ENCODE measurements around the gene KBTBD2. TPM values are rescaled to one million over a fixed set of nuclear protein-coding genes. Genes with fewer than 3 reads are reported as not detected.
A peak's percentile ranks its signal among the peaks of the same experiment; 100 is the strongest.

Gene KBTBD2
- total RNA-seq, 1 experiment from 2014 or later, result 56.7 TPM

- TF ChIP-seq CTCF (conservative IDR thresholded peaks at IDR 0.05), result no peak
- TF ChIP-seq EZH2 (IDR thresholded peaks at IDR 0.05; ENCODE audit: low read depth), result no peak
- no peaks in the 10 kb centered on the region for H3K9me3 ChIP-seq (ENCODE audit: insufficient read depth, low read depth)
- H3K4me2 ChIP-seq, result no peak overlapping the region
- no peaks in the 10 kb centered on the region for H4K20me1 ChIP-seq (ENCODE audit: insufficient read depth)
- DNase-seq, result no peak
- H3K4me1 ChIP-seq (replicated peaks; ENCODE audit: insufficient read depth), result no peaks in the 10 kb centered on the region
- peaks cover 8% of the 10 kb centered on the region; the same call in 1 of the 2 replicates for H3K36me3 ChIP-seq (ENCODE audit: low read depth)
- CTCF ChIA-PET, result interaction anchor here (0.6 kb wide), 1 partner anchor 27 kb away, joined by 3 read pairs; no protein-coding TSS in a partner anchor
- H3K27ac ChIP-seq, result no peak overlapping the region
- H3K79me2 ChIP-seq (ENCODE audit: low read depth), result no peaks in the 10 kb centered on the region
- POLR2A ChIA-PET (ENCODE audit: unreplicated experiment), result interaction anchor here (0.6 kb wide), 1 partner anchor 22 kb away, joined by 6 read pairs; no protein-coding TSS in a partner anchor
- H3F3A ChIP-seq (ENCODE audit: insufficient read depth, low read depth), result peaks cover 6% of the 10 kb centered on the region; the same call in 1 of the 2 replicates
- intact Hi-C loops (cut with micrococcal nuclease; ENCODE audit: unreplicated experiment), result no loop called here
- no TSS peak for BruUV-seq (replicated peaks)
- H3K27me3 ChIP-seq (ENCODE audit: insufficient read depth, low read depth), result no peaks in the 10 kb centered on the region
- H2AFZ ChIP-seq, result no peak overlapping the region
- peaks cover 3% of the 10 kb centered on the region; the same call in 1 of the 2 replicates for H3K9me2 ChIP-seq (ENCODE audit: insufficient read depth)
- no peak overlapping the region for H3K4me3 ChIP-seq
Observed at GRCh38 chr7:32914184-32914583, 22.6 kb upstream of the KBTBD2 start.

DNA sequence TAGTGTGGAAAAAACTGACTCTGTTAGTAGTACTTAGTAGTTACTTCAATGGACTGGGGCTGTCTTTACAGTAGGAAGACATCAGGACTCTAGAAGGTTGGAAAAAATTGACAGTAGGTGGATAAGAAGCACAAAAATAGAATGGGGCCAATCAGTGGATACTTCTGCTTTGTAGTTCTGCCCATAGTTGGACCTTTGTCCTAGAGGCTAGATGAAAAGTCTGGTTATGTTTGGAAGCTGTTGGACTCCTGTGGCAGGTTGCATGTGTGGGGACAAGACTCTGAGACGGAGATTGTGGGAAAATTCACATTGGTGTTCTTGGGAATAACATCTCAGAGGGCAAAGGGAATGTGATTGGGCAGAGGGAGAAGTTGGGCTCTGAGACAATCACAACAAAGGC is 18.6 kb upstream of the KBTBD2 start:
- H3K27ac ChIP-seq, result no peak overlapping the region
- DNase-seq, result no peak
- CTCF ChIA-PET, result no interaction called here
- intact Hi-C loops (cut with micrococcal nuclease; ENCODE audit: unreplicated experiment), result no loop called here
- BruUV-seq (replicated peaks), result no TSS peak
- peaks cover 20% of the 10 kb centered on the region; the same call in 1 of the 2 replicates for H3F3A ChIP-seq (ENCODE audit: insufficient read depth, low read depth)
- no peak overlapping the region for H3K4me3 ChIP-seq
- peaks cover 3% of the 10 kb centered on the region; the same call in 1 of the 2 replicates for H3K9me2 ChIP-seq (ENCODE audit: insufficient read depth)
- H4K20me1 ChIP-seq (ENCODE audit: insufficient read depth), result no peaks in the 10 kb centered on the region
- TF ChIP-seq EZH2 (IDR thresholded peaks at IDR 0.05; ENCODE audit: low read depth), result no peak
- no peaks in the 10 kb centered on the region for H3K36me3 ChIP-seq (ENCODE audit: low read depth)
- no peak overlapping the region for H3K4me2 ChIP-seq
- no peaks in the 10 kb centered on the region for H3K27me3 ChIP-seq (ENCODE audit: insufficient read depth, low read depth)
- POLR2A ChIA-PET (ENCODE audit: unreplicated experiment), result interaction anchor here (0.6 kb wide), 1 partner anchor 101 kb away, joined by 5 read pairs; no protein-coding TSS in a partner anchor
- H3K4me1 ChIP-seq (replicated peaks; ENCODE audit: insufficient read depth), result 0 out of 2 replicates have a peak, but pooled peaks cover 6% of the 10 kb centered on the region
- no peaks in the 10 kb centered on the region for H3K79me2 ChIP-seq (ENCODE audit: low read depth)
- H2AFZ ChIP-seq, result no peak overlapping the region
- H3K9me3 ChIP-seq (ENCODE audit: insufficient read depth, low read depth), result no peaks in the 10 kb centered on the region

- H3K9me3 ChIP-seq (ENCODE audit: insufficient read depth, low read depth), result no peaks in the 10 kb centered on the region
- no peaks in the 10 kb centered on the region for H3K27me3 ChIP-seq (ENCODE audit: insufficient read depth, low read depth)
- no peaks in the 10 kb centered on the region for H3K9me2 ChIP-seq (ENCODE audit: insufficient read depth)
- no peak for TF ChIP-seq CTCF (conservative IDR thresholded peaks at IDR 0.05)
- no peak for TF ChIP-seq EZH2 (IDR thresholded peaks at IDR 0.05; ENCODE audit: low read depth)
- DNase-seq, result peak; percentile 85 to 93
- no peaks in the 10 kb centered on the region for H3K79me2 ChIP-seq (ENCODE audit: low read depth)
- peak overlapping the region; percentile 66 for H3K4me3 ChIP-seq
- peaks cover 23% of the 10 kb centered on the region; the same call in 1 of the 2 replicates for H3F3A ChIP-seq (ENCODE audit: insufficient read depth, low read depth)
- H3K4me2 ChIP-seq, result peak overlapping the region; percentile 99
- peak overlapping the region; percentile 83 for H2AFZ ChIP-seq
- CTCF ChIA-PET, result no interaction called here
- H3K27ac ChIP-seq, result peak overlapping the region; percentile 39
- no peaks in the 10 kb centered on the region for H3K36me3 ChIP-seq (ENCODE audit: low read depth)
- POLR2A ChIA-PET (ENCODE audit: unreplicated experiment), result interaction anchor here (0.6 to 1.2 kb wide), 4 partner anchors 13 to 1735 kb away, joined by 3 to 25 read pairs (median 11); no protein-coding TSS in a partner anchor
- BruUV-seq (replicated peaks), result no TSS peak
- peaks cover 9% of the 10 kb centered on the region; the same call in 1 of the 2 replicates for H3K4me1 ChIP-seq (replicated peaks; ENCODE audit: insufficient read depth)
- intact Hi-C loops (cut with micrococcal nuclease; ENCODE audit: unreplicated experiment), result loop anchor here (1.0 kb wide), 1 partner anchor 13 kb away; no protein-coding TSS in a partner anchor
- H4K20me1 ChIP-seq (ENCODE audit: insufficient read depth), result no peaks in the 10 kb centered on the region
Observed at GRCh38 chr7:32905175-32905662, 13.7 kb upstream of the KBTBD2 start.
